SK-N-SH (cell line): ENCODE data around the gene PSAP.

ENCODE experiments used
- CTCF ChIP-seq: fragments of 200-600 bp; sonication (generic); IDR thresholded peaks from 2 replicates; pipeline ENCODE4 v1.6.1; 2017; ENCODE audit warnings: antibody characterized with exemption, mild to moderate bottlenecking, moderate library complexity
- EZH2phosphoT487 ChIP-seq: fragments of 200-600 bp; sonication (generic); IDR thresholded peaks from 2 replicates; pipeline ENCODE4 v1.6.1; 2017; ENCODE audit warnings: low read depth, mixed run types, mild to moderate bottlenecking, antibody characterized with exemption, moderate library complexity, borderline replicate concordance
- POLR2AphosphoS5 ChIP-seq: IDR thresholded peaks from 2 replicates; pipeline ENCODE4 v1.6.1; 2012; ENCODE audit warnings: low read depth, low read length
- RXRA ChIP-seq: IDR thresholded peaks from 2 replicates; pipeline ENCODE4 v1.4.0; 2012; ENCODE audit warnings: low read depth, mild to moderate bottlenecking, borderline replicate concordance
- ZBTB33 ChIP-seq: IDR thresholded peaks from 2 replicates; pipeline ENCODE4 v1.4.0; 2012; ENCODE audit warnings: low read depth, borderline replicate concordance

- TF ChIP-seq CTCF, result no peak
- no peak for TF ChIP-seq ZBTB33
- TF ChIP-seq RXRA, result no peak
- no peak for TF ChIP-seq POLR2AphosphoS5
- TF ChIP-seq EZH2phosphoT487, result no peak
Measured at GRCh38 chr10:71799608-71800453, 51.2 kb downstream of the PSAP start.
